MCF 10A (cell line): ENCODE data around the gene MEFV. TPM values are rescaled to one million over a fixed set of nuclear protein-coding genes. Genes with fewer than 3 reads are reported as not detected.

ENCODE experiments used
- BruUV-seq: library from RNA; stranded (reverse); fragments of 400-500 nt; replicated peaks from 2 replicates; lab custom pipeline; 2021; lab: Mats Ljungman, UMichigan
- CTCF ChIA-PET: fragments of 300-600 bp; sonication (Branson Sonifier 250); formaldehyde crosslinking; extraction: SDS; loops from one replicate; lab custom pipeline; 2021; ENCODE audit warnings: antibody characterized with exemption, inconsistent platforms; lab: Yijun Ruan, JAX
- POLR2A ChIA-PET: fragments of 300-600, 350-650 bp; sonication (Branson Sonifier 250); formaldehyde crosslinking; extraction: SDS; loops from one replicate; lab custom pipeline; 2020; ENCODE audit warnings: antibody characterized with exemption, inconsistent platforms; lab: Yijun Ruan, JAX
- DNase-seq: peaks from one replicate; pipeline ENCODE4 v3.0.0-alpha.2; 2018; ENCODE audit not compliant: unreplicated experiment
- H3K27ac Mint-ChIP-seq: one replicate; pipeline ENCODE4 v1.8.0; 2022; ENCODE audit warnings: mild to moderate bottlenecking, low read depth, mixed read lengths; ENCODE audit not compliant: unreplicated experiment
- H3K27me3 Mint-ChIP-seq: one replicate; pipeline ENCODE4 v1.8.0; 2022; ENCODE audit warnings: mixed read lengths; ENCODE audit not compliant: insufficient read depth, unreplicated experiment
- H3K36me3 Mint-ChIP-seq: one replicate; pipeline ENCODE4 v1.8.0; 2022; ENCODE audit warnings: mild to moderate bottlenecking, moderate library complexity, mixed read lengths; ENCODE audit not compliant: insufficient read depth, unreplicated experiment
- H3K4me1 Mint-ChIP-seq: one replicate; pipeline ENCODE4 v1.8.0; 2022; ENCODE audit warnings: mixed read lengths; ENCODE audit not compliant: insufficient read depth, unreplicated experiment
- H3K4me3 Mint-ChIP-seq: one replicate; pipeline ENCODE4 v1.8.0; 2022; ENCODE audit warnings: mild to moderate bottlenecking, moderate library complexity, mixed read lengths; ENCODE audit not compliant: unreplicated experiment
- H3K9me3 Mint-ChIP-seq: one replicate; pipeline ENCODE4 v1.8.0; 2022; ENCODE audit warnings: mixed read lengths; ENCODE audit not compliant: unreplicated experiment
- CTCF ChIP-seq: fragments of 200-600 bp; IDR thresholded peaks from one replicate; pipeline ENCODE4 v1.8.0; 2022; ENCODE audit warnings: antibody characterized with exemption, mild to moderate bottlenecking; ENCODE audit not compliant: unreplicated experiment
- intact Hi-C: fragments of 100-400 bp; cut with micrococcal nuclease; formaldehyde crosslinking; loops from 2 replicates; pipeline ENCODE4 v1.14.1; 2022
- total RNA-seq: library from RNA; stranded (reverse); gene quantifications from 2 replicates; pipeline ENCODE4 v1.2.3, GENCODE V29; 2022

MEFV gene
- total RNA-seq, 1 experiment from 2014 or later = 0.72 TPM

GRCh38 chr16:3214904-3215600 is 41.4 kb downstream of the MEFV start:
- intact Hi-C loops = no loop called here
- no peak overlapping the region for H3K4me3 Mint-ChIP-seq
- no peaks in the 10 kb centered on the region for H3K36me3 Mint-ChIP-seq
- H3K4me1 Mint-ChIP-seq = no peaks in the 10 kb centered on the region
- no peak for DNase-seq
- BruUV-seq = no TSS peak
- ChIA-PET CTCF (no interaction called here), POLR2A (no interaction called here)
- TF ChIP-seq CTCF = no peak
- no peak overlapping the region for H3K27ac Mint-ChIP-seq
- H3K27me3 Mint-ChIP-seq = peaks cover 36% of the 10 kb centered on the region
- H3K9me3 Mint-ChIP-seq = peaks cover 20% of the 10 kb centered on the region

- intact Hi-C loops = no loop called here
- Mint-ChIP-seq H3K27me3 (peaks cover 30% of the 10 kb centered on the region), H3K9me3 (peaks cover 20% of the 10 kb centered on the region), H3K36me3 (no peaks in the 10 kb centered on the region), H3K4me1 (no peaks in the 10 kb centered on the region), H3K27ac (no peak overlapping the region), H3K4me3 (no peak overlapping the region)
- ChIA-PET POLR2A (no interaction called here), CTCF (no interaction called here)
- no TSS peak for BruUV-seq
- no peak for TF ChIP-seq CTCF
- no peak for DNase-seq
These were observed 43.9 kb downstream of the MEFV start for GRCh38 chr16:3212567-3212966.

- BruUV-seq = no TSS peak
These were observed 44.4 kb downstream of the MEFV start for GRCh38 chr16:3212006-3212405.

More at GRCh38 chr16:3212006-3212405, 44.4 kb downstream of the MEFV start:
- H3K27me3 Mint-ChIP-seq = peaks cover 24% of the 10 kb centered on the region
- H3K4me1 Mint-ChIP-seq = no peaks in the 10 kb centered on the region
- H3K4me3 Mint-ChIP-seq = no peak overlapping the region
- CTCF ChIA-PET = no interaction called here
- DNase-seq = no peak
- POLR2A ChIA-PET = no interaction called here
- H3K27ac Mint-ChIP-seq = no peak overlapping the region
- H3K36me3 Mint-ChIP-seq = no peaks in the 10 kb centered on the region
- TF ChIP-seq CTCF = no peak
- intact Hi-C loops = no loop called here
- peaks cover 20% of the 10 kb centered on the region for H3K9me3 Mint-ChIP-seq
